Astrocyte (in vitro differentiated cells and primary cell): ENCODE data around the gene AQP12A. TPM values are rescaled to one million over a fixed set of nuclear protein-coding genes. Genes with fewer than 3 reads are reported as not detected.

ENCODE experiments used
- DNase-seq: peaks from one replicate; pipeline ENCODE4 v3.0.0-alpha.2; 2010; ENCODE audit warnings: low read depth
- FAIRE-seq: peaks from 2 replicates; lab custom pipeline; 2011; peaks lifted over from hg19 to GRCh38; lab: Jason Lieb, UNC
- H2AFZ ChIP-seq: 2 replicates; pipeline ENCODE4 v1.6.0; 2012; ENCODE audit warnings: low read depth, low read length, inconsistent platforms
- H3K27ac ChIP-seq: 2 replicates; pipeline ENCODE4 v1.5.1; 2011; ENCODE audit warnings: low read depth, low read length, inconsistent platforms
- H3K27me3 ChIP-seq: 2 replicates; pipeline ENCODE4 v1.6.0; 2011; ENCODE audit warnings: low read length, inconsistent platforms; ENCODE audit not compliant: insufficient read depth
- H3K36me3 ChIP-seq: 2 replicates; pipeline ENCODE4 v1.5.1; 2011; ENCODE audit warnings: low read length, inconsistent platforms; ENCODE audit not compliant: insufficient read depth
- H3K4me1 ChIP-seq: 2 replicates; pipeline ENCODE4 v1.5.1; 2011; ENCODE audit warnings: low read length, inconsistent platforms; ENCODE audit not compliant: insufficient read depth
- H3K4me2 ChIP-seq: 2 replicates; pipeline ENCODE4 v1.6.0; 2012; ENCODE audit warnings: low read length, inconsistent platforms
- H3K4me3 ChIP-seq: 2 replicates; pipeline ENCODE4 v1.5.1; 2011; ENCODE audit warnings: low read depth, mild to moderate bottlenecking, low read length, inconsistent platforms; ENCODE audit not compliant: insufficient read depth
- H3K79me2 ChIP-seq: 2 replicates; pipeline ENCODE4 v1.6.0; 2012; ENCODE audit warnings: mild to moderate bottlenecking, low read length, inconsistent platforms; ENCODE audit not compliant: insufficient read depth
- H3K9ac ChIP-seq: 2 replicates; pipeline ENCODE4 v1.6.0; 2012; ENCODE audit warnings: mild to moderate bottlenecking, low read length, inconsistent platforms
- H3K9me3 ChIP-seq: 2 replicates; pipeline ENCODE4 v1.5.1; 2012; ENCODE audit warnings: low read depth, mild to moderate bottlenecking, low read length, inconsistent platforms; ENCODE audit not compliant: insufficient read depth
- H4K20me1 ChIP-seq: 2 replicates; pipeline ENCODE4 v1.6.0; 2012; ENCODE audit warnings: low read length, inconsistent platforms; ENCODE audit not compliant: insufficient read depth
- H3K27ac Mint-ChIP-seq: one replicate; pipeline ENCODE4 v1.8.0; 2021; ENCODE audit warnings: mild to moderate bottlenecking, mixed read lengths; ENCODE audit not compliant: unreplicated experiment
- H3K27me3 Mint-ChIP-seq: one replicate; pipeline ENCODE4 v1.8.0; 2021; ENCODE audit warnings: low read depth, mixed read lengths; ENCODE audit not compliant: unreplicated experiment
- H3K36me3 Mint-ChIP-seq: one replicate; pipeline ENCODE4 v1.8.0; 2021; ENCODE audit warnings: low read depth, mixed read lengths; ENCODE audit not compliant: unreplicated experiment
- H3K4me1 Mint-ChIP-seq: one replicate; pipeline ENCODE4 v1.8.0; 2021; ENCODE audit warnings: low read depth, mixed read lengths; ENCODE audit not compliant: unreplicated experiment
- H3K4me3 Mint-ChIP-seq: one replicate; pipeline ENCODE4 v1.8.0; 2021; ENCODE audit warnings: mild to moderate bottlenecking, moderate library complexity, mixed read lengths; ENCODE audit not compliant: unreplicated experiment
- H3K9me3 Mint-ChIP-seq: one replicate; pipeline ENCODE4 v1.8.0; 2021; ENCODE audit warnings: mild to moderate bottlenecking, mixed read lengths; ENCODE audit not compliant: unreplicated experiment
- EZH2 ChIP-seq: IDR thresholded peaks from 2 replicates; pipeline ENCODE4 v1.6.1; 2012; ENCODE audit warnings: mild to moderate bottlenecking, low read length, inconsistent platforms; ENCODE audit not compliant: insufficient read depth
- total RNA-seq: library from RNA; stranded (reverse); gene quantifications from 2 replicates; pipeline ENCODE4 v1.2.1, GENCODE V29; 2021
- TF ChIP-seq, protein P1 (sequence below): IDR thresholded peaks from 2 replicates; pipeline ENCODE4 v1.5.1; 2011; ENCODE audit warnings: low read depth, mild to moderate bottlenecking, inconsistent platforms, low read length, moderate library complexity; ENCODE audit not compliant: insufficient read depth

The AQP12A gene
- total RNA-seq, 1 donor from 2014 or later, result not detected

DNA sequence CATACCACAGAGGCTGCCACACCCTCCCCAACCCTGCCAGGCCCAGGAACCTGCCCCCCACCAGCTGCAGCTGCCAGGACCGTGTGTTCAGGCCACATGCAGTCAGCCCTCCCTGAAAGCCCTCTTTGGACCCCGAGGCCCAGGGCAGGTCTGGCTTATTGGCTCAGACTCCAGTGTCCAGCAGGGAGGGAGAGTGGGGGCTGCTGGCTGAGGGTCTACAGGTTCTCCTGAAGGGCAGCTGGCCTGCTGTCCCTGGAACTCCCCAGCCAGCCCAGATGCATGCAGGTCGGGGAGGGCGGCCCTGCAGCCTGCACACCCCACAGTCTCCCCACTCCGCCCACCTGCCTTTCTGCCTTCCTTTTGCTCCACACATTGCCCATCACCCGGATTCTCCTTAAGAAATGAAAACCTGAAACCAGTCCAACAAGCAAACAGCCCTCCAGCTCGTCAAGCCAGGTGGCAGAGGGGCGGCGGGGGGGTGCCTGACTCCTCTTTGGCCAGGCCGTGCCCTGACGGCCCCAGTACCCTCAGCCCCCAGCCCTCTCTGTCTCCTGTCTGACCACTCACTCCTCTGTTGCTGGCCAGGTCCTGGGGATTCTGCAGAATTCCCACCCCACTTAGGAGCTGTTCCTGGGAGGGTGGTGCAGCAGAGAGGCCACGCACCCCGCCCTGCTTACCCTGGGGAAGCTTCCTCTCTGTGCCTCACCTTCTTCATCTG is 48.4 kb upstream of the AQP12A start:
- DNase-seq (no peak), FAIRE-seq (no peak)
- no peaks in the 10 kb centered on the region for H3K36me3 Mint-ChIP-seq
- Histone ChIP-seq H3K27ac (no peak overlapping the region), H3K36me3 (no peaks in the 10 kb centered on the region), H3K4me3 (no peak overlapping the region), H3K27me3 (peaks cover 14% of the 10 kb centered on the region), H3K79me2 (no peaks in the 10 kb centered on the region), H2AFZ (no peak overlapping the region), H3K4me1 (no peaks in the 10 kb centered on the region), H3K4me2 (no peak overlapping the region), H4K20me1 (no peaks in the 10 kb centered on the region), H3K9ac (no peak overlapping the region), H3K9me3 (no peaks in the 10 kb centered on the region)
- no peaks in the 10 kb centered on the region for H3K4me1 Mint-ChIP-seq
- H3K4me3 Mint-ChIP-seq, result no peak overlapping the region
- H3K9me3 Mint-ChIP-seq, result peaks cover 3% of the 10 kb centered on the region
- H3K27ac Mint-ChIP-seq, result no peak overlapping the region
- peaks cover 44% of the 10 kb centered on the region for H3K27me3 Mint-ChIP-seq
- TF ChIP-seq, protein P1, sequence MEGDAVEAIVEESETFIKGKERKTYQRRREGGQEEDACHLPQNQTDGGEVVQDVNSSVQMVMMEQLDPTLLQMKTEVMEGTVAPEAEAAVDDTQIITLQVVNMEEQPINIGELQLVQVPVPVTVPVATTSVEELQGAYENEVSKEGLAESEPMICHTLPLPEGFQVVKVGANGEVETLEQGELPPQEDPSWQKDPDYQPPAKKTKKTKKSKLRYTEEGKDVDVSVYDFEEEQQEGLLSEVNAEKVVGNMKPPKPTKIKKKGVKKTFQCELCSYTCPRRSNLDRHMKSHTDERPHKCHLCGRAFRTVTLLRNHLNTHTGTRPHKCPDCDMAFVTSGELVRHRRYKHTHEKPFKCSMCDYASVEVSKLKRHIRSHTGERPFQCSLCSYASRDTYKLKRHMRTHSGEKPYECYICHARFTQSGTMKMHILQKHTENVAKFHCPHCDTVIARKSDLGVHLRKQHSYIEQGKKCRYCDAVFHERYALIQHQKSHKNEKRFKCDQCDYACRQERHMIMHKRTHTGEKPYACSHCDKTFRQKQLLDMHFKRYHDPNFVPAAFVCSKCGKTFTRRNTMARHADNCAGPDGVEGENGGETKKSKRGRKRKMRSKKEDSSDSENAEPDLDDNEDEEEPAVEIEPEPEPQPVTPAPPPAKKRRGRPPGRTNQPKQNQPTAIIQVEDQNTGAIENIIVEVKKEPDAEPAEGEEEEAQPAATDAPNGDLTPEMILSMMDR, result no peak
- TF ChIP-seq EZH2, result no peak

DNA sequence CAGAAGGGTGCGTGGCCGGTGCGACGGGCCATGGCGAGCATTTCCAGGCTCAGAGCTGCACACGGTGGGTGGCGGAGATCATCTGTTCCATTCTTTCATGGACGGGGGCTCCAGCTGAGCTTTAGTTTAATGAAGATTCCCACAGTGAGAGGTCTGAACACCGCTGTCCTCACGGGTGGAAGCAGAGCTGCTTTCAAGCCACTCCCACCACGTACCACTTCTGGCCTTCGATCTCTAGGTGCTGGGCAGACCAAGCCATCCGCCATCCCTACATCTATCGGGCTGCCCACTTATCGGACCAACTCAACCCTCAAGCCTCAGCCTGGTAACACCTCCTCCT is 47.9 kb upstream of the AQP12A start:
- DNase-seq (no peak), FAIRE-seq (no peak)
- no peaks in the 10 kb centered on the region for H3K36me3 Mint-ChIP-seq
- H3K4me3 ChIP-seq, result no peak overlapping the region
- H3K4me1 Mint-ChIP-seq, result no peaks in the 10 kb centered on the region
- H3K36me3 ChIP-seq, result no peaks in the 10 kb centered on the region
- H3K79me2 ChIP-seq, result no peaks in the 10 kb centered on the region
- H3K27ac Mint-ChIP-seq, result no peak overlapping the region
- peaks cover 2% of the 10 kb centered on the region for H3K9me3 Mint-ChIP-seq
- no peak overlapping the region for H2AFZ ChIP-seq
- no peak overlapping the region for H3K9ac ChIP-seq
- no peak overlapping the region for H3K27ac ChIP-seq
- H3K27me3 Mint-ChIP-seq, result peaks cover 44% of the 10 kb centered on the region
- no peaks in the 10 kb centered on the region for H3K9me3 ChIP-seq
- peaks cover 15% of the 10 kb centered on the region for H3K27me3 ChIP-seq
- no peak overlapping the region for H3K4me3 Mint-ChIP-seq
- H3K4me1 ChIP-seq, result no peaks in the 10 kb centered on the region
- TF ChIP-seq, protein P1, result no peak
- TF ChIP-seq EZH2, result no peak
- H4K20me1 ChIP-seq, result no peaks in the 10 kb centered on the region
- H3K4me2 ChIP-seq, result no peak overlapping the region

DNA sequence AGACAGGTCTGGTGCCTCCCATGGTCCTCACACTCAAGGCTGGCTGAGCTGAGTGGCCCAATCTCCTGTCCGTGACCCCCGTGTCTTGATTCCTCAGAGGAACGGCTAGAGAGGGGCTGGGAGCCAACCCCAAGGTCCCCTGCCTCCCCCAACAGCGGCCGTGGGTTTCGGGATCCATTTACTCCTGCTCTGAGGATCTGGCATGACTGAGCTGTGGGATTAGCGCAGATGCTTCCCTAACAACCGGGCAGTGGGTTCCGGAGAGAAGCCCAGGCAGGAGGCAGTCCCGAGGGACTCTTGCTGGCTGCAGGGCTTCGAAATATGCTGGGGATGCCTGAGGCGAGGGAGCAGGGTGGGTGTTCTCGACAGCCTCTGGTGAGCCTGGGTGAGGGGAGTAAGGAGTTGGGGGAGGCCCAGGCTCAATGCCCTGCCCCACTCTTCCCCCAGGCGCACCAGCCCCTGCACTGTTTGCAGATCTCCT is 47.5 kb upstream of the AQP12A start:
- Histone ChIP-seq H3K4me2 (no peak overlapping the region), H3K27me3 (peaks cover 18% of the 10 kb centered on the region), H3K9ac (no peak overlapping the region), H3K79me2 (no peaks in the 10 kb centered on the region), H3K36me3 (no peaks in the 10 kb centered on the region), H3K4me1 (no peaks in the 10 kb centered on the region), H3K27ac (no peak overlapping the region), H4K20me1 (no peaks in the 10 kb centered on the region), H2AFZ (no peak overlapping the region), H3K9me3 (no peaks in the 10 kb centered on the region), H3K4me3 (no peak overlapping the region)
- TF ChIP-seq, protein P1, result no peak
- TF ChIP-seq EZH2, result no peak
- Mint-ChIP-seq H3K9me3 (no peaks in the 10 kb centered on the region), H3K4me3 (no peak overlapping the region), H3K27me3 (peaks cover 44% of the 10 kb centered on the region), H3K4me1 (no peaks in the 10 kb centered on the region), H3K36me3 (no peaks in the 10 kb centered on the region), H3K27ac (no peak overlapping the region)
- DNase-seq (no peak), FAIRE-seq (no peak)
